CD14-positive monocyte (primary cell): ENCODE data around the gene S100A10. TPM values are rescaled to one million over a fixed set of nuclear protein-coding genes. Genes with fewer than 3 reads are reported as not detected.

Source experiments
- DNase-seq, 3 donors: peaks; one replicate each; pipeline ENCODE4 v3.0.0-alpha.2; 2011 to 2022
- H2AFZ ChIP-seq: 2 replicates; pipeline ENCODE4 v1.6.0; 2012; ENCODE audit warnings: mild to moderate bottlenecking, low read depth, low read length, inconsistent platforms; ENCODE audit not compliant: insufficient read depth, poor library complexity, severe bottlenecking
- H3K27ac ChIP-seq, 2 donors: 1 replicate in 1 of 2; 2 replicates in 1 of 2; pipeline ENCODE4 v1.5.1; 2012 to 2013; ENCODE audit warnings: low read length in 2 of 2, control low read depth in 1 of 2, inconsistent platforms in 1 of 2, low read depth in 1 of 2, mild to moderate bottlenecking in 1 of 2
- H3K27me3 ChIP-seq, 2 donors: one replicate each; pipeline versions ENCODE4 v1.6.0 to v1.6.1; 2011 to 2013; ENCODE audit warnings: low read length in 2 of 2; ENCODE audit not compliant: control insufficient read depth in 2 of 2, insufficient read depth in 2 of 2
- H3K36me3 ChIP-seq, 2 donors: replicated peaks in 1 of 2; 1 replicate in 1 of 2; 2 replicates in 1 of 2; pipeline versions ENCODE4 v1.5.1 to v1.6.1; 2012 to 2013; ENCODE audit warnings: low read length in 2 of 2, control low read depth in 1 of 2, inconsistent platforms in 1 of 2, mild to moderate bottlenecking in 1 of 2; ENCODE audit not compliant: insufficient read depth in 2 of 2, control insufficient read depth in 1 of 2
- H3K4me1 ChIP-seq, 2 donors: 1 replicate in 1 of 2; 2 replicates in 1 of 2; pipeline versions ENCODE4 v1.5.1 to v1.6.1; 2012 to 2013; ENCODE audit warnings: low read length in 2 of 2, control low read depth in 1 of 2, inconsistent platforms in 1 of 2, mild to moderate bottlenecking in 1 of 2, moderate library complexity in 1 of 2; ENCODE audit not compliant: insufficient read depth in 2 of 2, control insufficient read depth in 1 of 2
- H3K4me2 ChIP-seq: replicated peaks from 2 replicates; pipeline ENCODE3; 2012; ENCODE audit warnings: low read length, moderate library complexity, mild to moderate bottlenecking; ENCODE audit not compliant: poor library complexity, severe bottlenecking; ENCODE audit errors: extremely low read depth
- H3K4me3 ChIP-seq, 3 experiments: fragments of 200-600 bp in 1 of 3; sonication (generic) in 1 of 3; replicated peaks in 1 of 3; 1 replicate in 2 of 3; 2 replicates in 1 of 3; pipeline ENCODE4 v1.5.1; 2011 to 2013; ENCODE audit warnings: low read length in 3 of 3, mild to moderate bottlenecking in 3 of 3, control low read depth in 2 of 3, low read depth in 2 of 3, inconsistent platforms in 1 of 3, moderate library complexity in 1 of 3
- H3K79me2 ChIP-seq: 2 replicates; pipeline ENCODE4 v1.6.0; 2012; ENCODE audit warnings: mild to moderate bottlenecking, control low read depth, inconsistent platforms, low read length, moderate library complexity; ENCODE audit not compliant: insufficient read depth
- H3K9ac ChIP-seq: 2 replicates; pipeline ENCODE4 v1.6.0; 2017; ENCODE audit warnings: low read length, mild to moderate bottlenecking; ENCODE audit not compliant: insufficient read depth, poor library complexity, severe bottlenecking
- H3K9me3 ChIP-seq, 2 donors: replicated peaks in 1 of 2; 1 replicate in 1 of 2; 2 replicates in 1 of 2; pipeline versions ENCODE4 v1.5.1 to v1.6.1; 2012 to 2013; ENCODE audit warnings: low read length in 2 of 2, control low read depth in 1 of 2; ENCODE audit not compliant: control insufficient read depth in 1 of 2, insufficient read depth in 1 of 2
- H4K20me1 ChIP-seq: 2 replicates; pipeline ENCODE4 v1.6.0; 2012; ENCODE audit warnings: mild to moderate bottlenecking, low read length, control low read depth, moderate library complexity; ENCODE audit not compliant: insufficient read depth
- H3K27ac Mint-ChIP-seq, 7 donors: one replicate each; pipeline ENCODE4 v1.8.0; 2020; ENCODE audit warnings: mild to moderate bottlenecking in 7 of 7, mixed read lengths in 7 of 7, moderate library complexity in 6 of 7, inconsistent platforms in 2 of 7
- H3K27me3 Mint-ChIP-seq, 3 donors: one replicate each; pipeline ENCODE4 v1.8.0; 2021 to 2022; ENCODE audit warnings: low read depth in 3 of 3, mild to moderate bottlenecking in 3 of 3, mixed read lengths in 3 of 3, moderate library complexity in 3 of 3, inconsistent platforms in 1 of 3
- H3K36me3 Mint-ChIP-seq, 2 donors: one replicate each; pipeline ENCODE4 v1.8.0; 2020; ENCODE audit warnings: mixed read lengths in 2 of 2, inconsistent platforms in 1 of 2, mild to moderate bottlenecking in 1 of 2
- H3K4me1 Mint-ChIP-seq: one replicate; pipeline ENCODE4 v1.8.0; 2020; ENCODE audit warnings: mild to moderate bottlenecking, mixed read lengths
- H3K4me3 Mint-ChIP-seq, 2 donors: one replicate each; pipeline ENCODE4 v1.8.0; 2020; ENCODE audit warnings: mild to moderate bottlenecking in 2 of 2, mixed read lengths in 2 of 2, moderate library complexity in 1 of 2
- H3K9me3 Mint-ChIP-seq, 7 donors: one replicate each; pipeline ENCODE4 v1.8.0; 2020 to 2022; ENCODE audit warnings: mixed read lengths in 7 of 7, mild to moderate bottlenecking in 6 of 7, moderate library complexity in 6 of 7, inconsistent platforms in 2 of 7
- CTCF ChIP-seq: fragments of 200-600 bp; IDR thresholded peaks from one replicate; pipeline ENCODE4 v1.8.0; 2022; ENCODE audit warnings: antibody characterized with exemption, mild to moderate bottlenecking
- WGBS: methylation state at CpG from one replicate; pipeline ENCODE4 v1.1.5; 2013; ENCODE audit warnings: missing lambda C conversion rate; ENCODE audit not compliant: insufficient coverage; 5-methylcytosine and 5-hydroxymethylcytosine counted together
- intact Hi-C, 2 donors: fragments of 100-400 bp; cut with micrococcal nuclease; formaldehyde crosslinking; loops; one replicate each; pipeline versions ENCODE4 v1.15.0 to v1.15.1; 2023
- polyA plus RNA-seq, 3 donors: library from polyadenylated mRNA; depleted of rRNA in 1 of 3; unstranded in 2 of 3; stranded (reverse) in 1 of 3; fragments of 300-500 nt in 2 of 3; fragments of >200 nt in 1 of 3; fragmentation: Illumina TruSeq in 2 of 3; gene quantifications; 1 replicate in 2 of 3; 2 replicates in 1 of 3; pipeline ENCODE4 v1.2.3, GENCODE V29; 2012 to 2021

Gene S100A10
- polyA plus RNA-seq, 3 donors, result 422 to 2,138 (median 2,129) TPM

GRCh38 chr1:151978922-151979321 lies 14.7 kb downstream of the S100A10 start:
- H3K27me3 ChIP-seq, result no peaks in the 10 kb centered on the region
- peaks cover 33 to 37% of the 10 kb centered on the region in 2 donors for H3K36me3 ChIP-seq
- WGBS, result no CpG with 5 or more reads among the region's 5 CpGs
- H4K20me1 ChIP-seq, result peaks cover 37% of the 10 kb centered on the region
- H3K9ac ChIP-seq, result no peak overlapping the region
- no peaks in the 10 kb centered on the region for H3K4me1 Mint-ChIP-seq
- H3K4me3 ChIP-seq, result no peak overlapping the region
- H3K36me3 Mint-ChIP-seq, result peaks cover 51 to 57% of the 10 kb centered on the region in 2 donors
- intact Hi-C loops, result no loop called here
- peaks cover 11 to 12% (median 11%) of the 10 kb centered on the region in 3 donors for H3K27me3 Mint-ChIP-seq
- no peak for DNase-seq
- no peak overlapping the region for H2AFZ ChIP-seq
- H3K27ac ChIP-seq, result no peak overlapping the region
- H3K9me3 Mint-ChIP-seq, result peaks cover 0 to 2% (median 0%) of the 10 kb centered on the region in 7 donors
- peaks cover 6% of the 10 kb centered on the region for H3K79me2 ChIP-seq
- no peaks in the 10 kb centered on the region for H3K9me3 ChIP-seq
- no peak overlapping the region for H3K4me3 Mint-ChIP-seq
- H3K27ac Mint-ChIP-seq, result peak overlapping the region in 2 of 7 donors; percentile 6 to 35
- H3K4me2 ChIP-seq, result no peak overlapping the region
- no peaks in the 10 kb centered on the region for H3K4me1 ChIP-seq
- TF ChIP-seq CTCF, result no peak

- Histone ChIP-seq H3K4me3 (no peak overlapping the region), H3K9ac (no peak overlapping the region), H2AFZ (no peak overlapping the region), H3K4me2 (no peak overlapping the region), H4K20me1 (peaks cover 26% of the 10 kb centered on the region), H3K9me3 (no peaks in the 10 kb centered on the region), H3K27me3 (no peaks in the 10 kb centered on the region), H3K4me1 (peaks cover 8% of the 10 kb centered on the region in 2 donors), H3K36me3 (peaks cover 21 to 25% of the 10 kb centered on the region in 2 donors), H3K27ac (no peak overlapping the region), H3K79me2 (no peaks in the 10 kb centered on the region)
- Mint-ChIP-seq H3K27ac (no peak overlapping the region), H3K4me3 (peak overlapping the region in 1 of 2 donors; percentile 1), H3K9me3 (peaks cover 0 to 2% (median 0%) of the 10 kb centered on the region in 7 donors), H3K27me3 (peaks cover 9 to 12% (median 11%) of the 10 kb centered on the region in 3 donors), H3K4me1 (peaks cover 6% of the 10 kb centered on the region), H3K36me3 (peaks cover 39 to 45% of the 10 kb centered on the region in 2 donors)
- intact Hi-C loops, result no loop called here
- WGBS, result 100% methylated on average over 1 of the region's 5 CpGs
- TF ChIP-seq CTCF, result no peak
- no peak for DNase-seq
These were observed 15.9 kb downstream of the S100A10 start for GRCh38 chr1:151977662-151978230.
